GM19193 (cell line): ENCODE measurements around the gene DDR2.

Experiments
- POLR2A ChIP-seq: IDR thresholded peaks from 4 replicates; pipeline ENCODE4 v1.6.1; 2011; ENCODE audit not compliant: insufficient read depth, insufficient read length; ENCODE audit errors: extremely low read depth

DDR2 gene

GRCh38 chr1:162736184-162736583 lies 103.9 kb downstream of the DDR2 start:
- no peak for TF ChIP-seq POLR2A

DNA sequence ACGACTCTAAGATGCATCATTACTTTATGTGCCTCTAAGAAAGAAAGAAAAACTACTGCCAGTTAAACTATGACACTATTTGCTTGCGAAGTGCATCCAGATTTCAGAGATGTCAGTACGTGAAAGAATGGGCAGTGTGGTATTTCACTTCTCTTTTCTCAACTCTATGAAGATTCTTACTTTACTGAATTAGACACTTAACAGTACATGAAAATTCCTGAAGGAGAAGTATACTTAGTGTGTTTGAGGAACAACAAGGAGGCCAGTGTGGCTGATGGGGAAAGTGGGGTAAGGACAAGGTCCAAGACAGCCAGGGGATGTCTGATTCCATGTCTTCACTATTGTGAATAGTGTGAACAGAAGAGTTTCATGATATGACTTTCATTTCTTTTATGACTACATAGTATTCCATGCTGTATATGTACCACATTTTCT lies 104.4 kb downstream of the DDR2 start:
- no peak for TF ChIP-seq POLR2A

DNA sequence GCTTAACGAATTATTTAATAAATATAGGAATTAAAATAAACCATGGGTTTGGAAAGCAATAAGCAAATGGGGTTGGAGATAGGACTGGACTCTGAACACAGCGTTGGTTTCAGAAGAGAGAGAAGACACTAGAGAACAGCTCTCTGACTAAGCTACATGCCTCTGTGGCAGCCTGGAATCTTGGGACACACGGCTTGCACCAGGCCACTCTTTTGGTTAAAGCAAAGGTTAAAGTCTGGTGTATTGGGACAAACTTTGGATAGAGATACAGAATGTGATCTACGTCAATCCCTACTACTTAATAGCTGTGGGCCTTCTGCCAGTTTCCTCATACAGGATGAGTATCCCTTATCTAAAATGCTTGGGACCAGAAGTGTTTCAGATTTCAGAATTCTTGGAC lies 108.5 kb downstream of the DDR2 start:
- no peak for TF ChIP-seq POLR2A

DNA sequence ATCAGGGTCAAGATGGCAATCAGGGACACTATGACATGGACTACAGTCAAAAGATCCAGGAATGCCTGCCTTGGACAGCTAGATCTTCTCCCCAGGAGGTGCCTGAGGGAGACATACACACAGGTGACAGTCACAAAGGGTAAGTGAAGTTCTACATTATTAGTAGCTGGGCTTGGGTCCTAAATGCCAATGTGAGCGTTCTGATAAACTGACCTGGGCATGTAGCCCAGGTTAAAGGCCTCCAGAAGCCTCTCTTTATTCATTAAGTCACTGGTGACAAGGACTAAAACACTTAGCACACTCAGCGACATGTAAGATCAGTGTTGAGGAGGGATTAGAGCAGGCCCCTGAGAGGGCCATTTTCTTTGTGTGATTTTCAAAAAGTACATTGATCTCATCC lies 109.3 kb downstream of the DDR2 start:
- no peak for TF ChIP-seq POLR2A

DNA sequence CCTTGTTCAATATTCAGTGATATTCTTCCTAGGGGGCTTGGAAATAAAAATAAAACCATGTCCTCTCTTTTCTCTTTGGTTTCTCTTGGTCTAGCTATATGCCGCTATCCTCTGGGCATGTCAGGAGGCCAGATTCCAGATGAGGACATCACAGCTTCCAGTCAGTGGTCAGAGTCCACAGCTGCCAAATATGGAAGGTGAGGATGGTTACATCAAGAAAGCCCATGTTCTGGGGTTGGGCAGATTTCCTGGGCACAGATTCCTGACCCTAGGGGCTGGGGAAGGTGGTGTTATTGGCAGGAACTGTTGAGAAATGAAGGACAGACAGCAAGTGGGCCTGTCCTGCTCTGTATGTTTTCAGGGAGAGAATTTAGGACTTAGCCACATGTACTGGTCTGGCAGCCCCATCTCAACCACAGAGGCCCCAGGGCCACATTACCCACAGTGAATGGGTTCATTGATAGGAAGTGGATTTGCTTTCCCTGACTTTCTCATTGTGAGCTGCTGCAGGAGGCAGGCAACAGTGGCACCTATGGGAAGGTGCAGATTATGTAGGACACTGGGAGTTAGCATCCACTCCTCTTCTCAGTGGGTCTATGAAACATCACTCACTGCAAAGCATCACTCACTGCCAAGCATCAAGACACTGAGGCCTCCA lies 120.9 kb downstream of the DDR2 start:
- TF ChIP-seq POLR2A, result no peak

DNA sequence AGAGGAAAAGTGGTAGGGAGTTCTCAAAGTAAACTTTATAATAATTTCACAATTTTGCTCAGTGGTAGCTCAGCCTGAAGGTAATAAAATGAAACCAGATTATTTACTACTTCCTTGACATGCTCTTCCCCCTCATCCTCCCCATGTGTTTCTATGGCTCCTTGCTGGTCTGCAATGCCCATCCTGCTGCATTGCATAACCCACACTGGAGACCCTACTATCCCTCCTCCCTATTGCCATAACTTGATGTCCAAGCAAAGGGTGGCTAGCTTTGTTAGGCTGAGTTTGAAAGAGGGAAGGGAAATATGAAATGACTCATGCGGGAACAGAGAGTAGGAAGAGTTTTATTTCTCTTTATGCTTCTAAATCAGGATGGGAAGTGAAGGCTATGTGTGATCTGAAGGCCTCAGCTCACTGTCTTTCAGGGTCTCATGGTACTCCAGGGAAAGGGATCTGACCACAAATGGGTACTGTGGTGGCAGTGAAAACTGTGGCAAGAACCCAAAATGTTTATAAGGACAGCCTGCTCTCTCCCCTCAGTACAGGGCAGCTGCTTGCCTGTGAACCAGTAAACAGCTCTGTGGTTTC lies 121.8 kb downstream of the DDR2 start:
- TF ChIP-seq POLR2A, result no peak

GRCh38 chr1:162755306-162755705 lies 123.0 kb downstream of the DDR2 start:
- no peak for TF ChIP-seq POLR2A

DNA sequence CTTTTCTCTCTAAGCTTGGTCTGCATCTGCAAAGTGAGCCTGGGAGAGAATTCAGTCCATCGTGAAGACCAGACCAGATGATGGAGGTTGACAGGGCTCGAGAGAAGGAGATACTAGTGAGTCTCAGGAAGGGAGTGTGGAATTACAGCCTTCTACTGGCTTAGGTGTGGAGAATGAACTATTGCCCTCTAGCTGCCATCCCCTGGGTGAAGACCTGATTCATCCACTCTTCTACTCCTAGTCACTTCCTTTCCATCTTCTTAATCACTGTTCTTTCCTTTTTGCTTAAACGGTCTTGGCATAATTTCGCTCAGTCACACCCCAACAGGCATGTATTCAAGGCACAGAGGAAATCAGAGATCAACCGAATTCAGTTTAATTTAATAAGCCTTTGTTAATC lies 124.3 kb downstream of the DDR2 start:
- TF ChIP-seq POLR2A, result no peak

DNA sequence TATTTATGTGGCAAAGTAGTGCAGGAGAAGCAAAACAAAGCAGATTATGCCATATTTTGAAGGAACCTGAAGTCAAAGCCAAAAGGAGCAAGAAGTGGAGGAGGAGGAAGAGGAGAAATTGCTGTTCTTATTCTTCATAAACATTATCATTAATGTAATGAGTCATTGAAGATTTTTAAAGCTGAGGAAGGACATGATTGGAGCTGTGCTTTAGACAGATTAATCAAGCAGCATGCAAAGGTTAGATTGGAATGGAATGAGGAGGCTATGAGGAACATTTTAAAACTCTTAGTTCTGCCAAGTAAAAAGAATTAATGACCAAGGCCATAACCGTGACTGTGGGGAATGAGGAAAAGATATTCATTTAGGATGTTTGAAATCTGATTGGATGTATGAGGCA lies 125.2 kb downstream of the DDR2 start:
- no peak for TF ChIP-seq POLR2A

DNA sequence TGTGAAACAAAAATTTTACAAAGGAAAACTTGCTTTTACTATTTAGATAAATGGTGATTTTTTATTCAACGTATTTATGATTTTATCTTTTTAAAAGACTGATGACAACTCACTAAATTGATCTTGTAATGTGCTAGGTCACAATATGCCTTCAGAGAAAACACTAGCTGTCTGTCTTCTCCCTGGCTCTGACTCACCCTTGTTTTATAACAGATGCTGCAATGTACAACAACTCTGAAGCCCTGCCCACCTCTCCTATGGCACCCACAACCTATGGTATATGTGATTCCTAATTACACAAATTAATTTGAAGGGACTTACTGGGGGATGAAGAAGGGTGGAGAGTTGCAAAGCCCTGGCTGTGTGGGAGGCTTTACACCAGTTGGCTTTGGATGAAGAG lies 133.5 kb downstream of the DDR2 start:
- no peak for TF ChIP-seq POLR2A

- TF ChIP-seq POLR2A, result no peak
Measured at GRCh38 chr1:162772571-162773154, 140.4 kb downstream of the DDR2 start.

GRCh38 chr1:162774007-162774406 lies 141.7 kb downstream of the DDR2 start:
- no peak for TF ChIP-seq POLR2A

DNA sequence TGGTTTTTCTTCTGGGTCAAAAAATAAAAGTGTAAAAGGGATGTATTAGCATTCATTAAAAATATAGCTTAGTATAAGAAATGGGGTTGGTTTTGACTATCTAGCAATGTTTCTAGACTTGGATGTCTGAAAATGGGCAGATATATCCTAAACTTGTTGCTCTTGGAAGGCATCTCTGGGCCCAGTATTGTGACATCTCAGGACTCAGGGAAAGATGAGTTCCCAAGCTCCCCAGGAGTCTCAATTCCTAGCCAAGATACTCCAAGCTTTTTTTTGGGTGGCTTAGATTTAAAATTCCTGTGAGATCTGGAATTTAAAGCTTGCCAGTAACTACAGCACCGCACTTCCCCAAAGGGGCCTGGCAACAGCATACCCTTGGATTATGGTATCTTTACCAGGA lies 146.8 kb downstream of the DDR2 start:
- no peak for TF ChIP-seq POLR2A

- TF ChIP-seq POLR2A, result no peak
Measured at GRCh38 chr1:162782671-162783070, 150.4 kb downstream of the DDR2 start.

DNA sequence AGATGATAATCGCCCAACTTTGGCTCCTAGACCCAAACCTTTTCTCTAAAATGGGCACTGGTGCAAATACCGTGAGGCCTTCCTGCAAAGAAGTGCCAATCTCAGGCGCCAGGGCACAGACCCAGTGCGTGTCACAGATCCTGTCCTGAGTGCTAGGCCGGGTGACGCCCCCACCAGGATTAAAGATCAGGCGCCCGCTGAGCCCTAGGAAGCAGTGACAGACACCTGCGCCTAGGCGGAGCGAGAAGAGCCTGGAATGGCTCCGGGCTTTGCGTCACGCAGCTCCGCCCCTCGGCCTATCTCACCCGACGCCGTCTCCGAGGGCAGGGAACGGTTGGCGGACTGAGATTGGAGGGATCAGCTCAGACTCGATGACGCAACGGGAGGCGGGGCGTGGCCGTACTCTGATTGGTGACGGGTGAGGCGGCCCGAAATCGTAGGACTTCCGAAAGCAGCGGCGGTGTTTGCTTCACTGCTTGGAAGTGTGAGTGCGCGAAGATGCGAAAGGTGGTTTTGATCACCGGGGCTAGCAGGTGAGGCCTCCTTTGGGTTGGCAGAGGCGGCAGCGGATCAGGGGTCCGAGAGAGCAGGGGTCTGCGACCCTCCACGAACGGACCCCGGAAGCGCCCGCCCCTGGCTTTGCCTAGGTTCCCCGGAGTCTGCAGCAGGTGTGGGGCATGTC lies 158.2 kb downstream of the DDR2 start, which contains the start of gene HSD17B7:
Gene HSD17B7, plus strand, starts transcription at position 400 of the 682 bp plus-strand sequence. Its CDS starts 99 bp downstream, at position 499.
- peak; percentile 53 for TF ChIP-seq POLR2A
